NCI-H1105 (cell line): Measurements from ENCODE around the gene JARID2.
A peak's percentile ranks its signal among the peaks of the same experiment; 100 is the strongest.

ENCODE experiments used
- DNase-seq: peaks from one replicate; lab custom pipeline; 2025; lab: John Stamatoyannopoulos, UW

Gene JARID2

GRCh38 chr6:15464211-15464725 lies 218.4 kb downstream of the JARID2 start:
- no peak for DNase-seq

DNA sequence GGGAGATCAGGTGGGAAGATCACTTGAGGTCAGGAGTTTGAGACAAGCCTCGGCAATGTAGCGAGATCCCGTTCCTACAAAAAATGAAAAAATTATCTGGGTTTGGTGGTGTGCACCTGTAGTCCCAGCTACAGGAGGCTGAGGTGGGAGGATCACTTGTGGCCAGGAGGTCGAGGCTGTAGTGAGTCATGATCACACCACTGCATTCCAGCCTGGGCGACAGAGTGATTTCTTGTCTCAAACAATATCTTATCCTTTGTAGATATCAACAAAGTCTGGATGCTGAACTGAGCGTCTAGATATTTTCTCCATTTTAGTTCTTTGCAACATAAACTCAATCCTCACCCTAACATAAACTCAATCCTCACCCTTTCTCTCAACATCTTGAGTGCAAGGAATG lies 219.3 kb downstream of the JARID2 start:
- no peak for DNase-seq

GRCh38 chr6:15470746-15471145 lies 224.9 kb downstream of the JARID2 start:
- no peak for DNase-seq

- DNase-seq = no peak
These were observed 226.8 kb downstream of the JARID2 start for GRCh38 chr6:15472621-15473020.

DNA sequence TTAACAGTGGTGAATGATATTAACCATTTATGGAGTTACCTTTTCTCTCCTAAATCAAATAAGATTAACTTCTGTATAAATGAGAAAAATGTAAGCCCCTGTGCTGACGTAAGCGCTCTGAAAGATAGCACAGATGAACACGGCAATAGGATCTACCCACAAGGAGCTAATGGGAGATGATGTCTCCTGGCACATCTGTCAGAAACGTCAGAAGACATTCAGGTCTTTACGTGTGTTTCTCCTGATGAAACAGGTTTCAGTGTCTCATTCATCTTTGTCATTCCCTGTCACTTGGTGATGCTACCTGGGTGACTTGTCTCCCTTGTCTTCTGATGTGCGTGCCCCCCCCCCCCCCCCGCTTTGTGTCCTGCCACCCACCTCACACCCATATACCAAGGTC lies 227.3 kb downstream of the JARID2 start:
- DNase-seq = no peak

GRCh38 chr6:15473741-15474161 lies 227.9 kb downstream of the JARID2 start:
- no peak for DNase-seq

GRCh38 chr6:15474196-15474595 lies 228.3 kb downstream of the JARID2 start:
- DNase-seq = no peak

DNA sequence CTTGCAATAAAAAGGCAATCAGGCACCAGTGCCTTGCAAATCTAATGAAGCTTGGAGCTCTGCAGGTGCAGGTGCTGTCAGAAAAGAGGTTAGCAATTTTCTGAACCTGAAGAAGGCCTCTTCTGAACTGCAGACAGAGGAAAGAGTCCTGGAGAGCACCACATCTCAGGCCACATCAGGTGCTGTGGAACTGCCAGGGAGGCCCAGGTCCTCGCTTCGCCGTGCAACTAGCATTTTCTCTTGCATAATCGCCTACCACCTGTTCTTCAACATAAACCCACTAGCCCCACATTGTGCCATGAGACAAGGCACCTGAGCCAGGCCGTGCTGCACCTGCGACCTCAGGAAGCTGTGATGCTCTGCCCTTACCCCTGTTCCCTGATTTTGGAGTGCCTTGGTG lies 229.4 kb downstream of the JARID2 start:
- DNase-seq = no peak

- no peak for DNase-seq
These were observed 230.0 kb downstream of the JARID2 start for GRCh38 chr6:15475872-15476271.

- no peak for DNase-seq
These were observed 230.9 kb downstream of the JARID2 start for GRCh38 chr6:15476631-15477380.

- no peak for DNase-seq
These were observed 231.9 kb downstream of the JARID2 start for GRCh38 chr6:15477746-15478145.

- DNase-seq = peak; percentile 61
These were observed 233.9 kb downstream of the JARID2 start for GRCh38 chr6:15479761-15480160.

- DNase-seq = no peak
These were observed 234.7 kb downstream of the JARID2 start for GRCh38 chr6:15480525-15480924.

DNA sequence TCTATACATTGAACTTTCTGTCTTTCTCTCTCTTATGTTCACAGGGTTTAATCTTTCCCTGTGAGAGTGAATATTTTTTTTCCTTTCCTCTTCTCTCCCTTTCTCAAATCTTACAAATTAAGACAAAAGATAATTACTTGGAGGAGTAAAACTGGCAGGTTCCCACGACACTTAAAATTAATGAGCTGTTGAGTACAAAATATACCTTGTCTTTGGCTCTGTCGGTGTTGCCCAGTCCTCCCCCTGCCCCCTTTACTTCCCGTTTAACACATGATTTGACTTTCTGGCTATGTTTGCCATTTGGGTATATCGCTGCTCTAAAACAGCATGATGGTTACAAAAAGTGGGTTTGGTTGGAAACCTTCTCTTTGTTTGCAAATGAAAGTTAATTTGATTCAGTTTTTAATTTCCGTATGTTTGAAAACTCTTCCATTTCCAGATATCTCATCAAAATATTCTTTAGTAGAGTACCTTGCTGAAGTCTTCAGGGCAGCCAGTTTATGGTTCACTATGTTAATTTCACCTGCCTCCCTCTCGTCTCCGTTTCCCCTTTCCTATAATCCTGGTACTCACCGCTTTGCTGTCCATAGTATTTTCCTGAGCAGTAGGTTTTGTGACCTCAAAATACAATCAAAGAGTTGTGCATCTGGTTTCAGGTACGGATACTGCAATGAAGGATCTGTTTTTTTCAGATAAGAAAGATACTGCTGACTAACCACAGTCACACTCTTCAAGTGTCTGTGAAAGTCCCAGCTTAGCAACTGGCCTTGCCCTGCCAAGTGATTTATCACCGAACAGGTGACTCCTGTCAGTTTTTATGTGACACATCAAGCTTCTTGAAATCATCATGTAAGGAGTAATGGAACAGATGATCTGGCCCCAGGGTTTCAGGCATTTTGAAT lies 235.8 kb downstream of the JARID2 start:
- peak; percentile 40 for DNase-seq

GRCh38 chr6:15483060-15483459 lies 237.2 kb downstream of the JARID2 start:
- DNase-seq = no peak

GRCh38 chr6:15484140-15484539 lies 238.3 kb downstream of the JARID2 start:
- DNase-seq = no peak

DNA sequence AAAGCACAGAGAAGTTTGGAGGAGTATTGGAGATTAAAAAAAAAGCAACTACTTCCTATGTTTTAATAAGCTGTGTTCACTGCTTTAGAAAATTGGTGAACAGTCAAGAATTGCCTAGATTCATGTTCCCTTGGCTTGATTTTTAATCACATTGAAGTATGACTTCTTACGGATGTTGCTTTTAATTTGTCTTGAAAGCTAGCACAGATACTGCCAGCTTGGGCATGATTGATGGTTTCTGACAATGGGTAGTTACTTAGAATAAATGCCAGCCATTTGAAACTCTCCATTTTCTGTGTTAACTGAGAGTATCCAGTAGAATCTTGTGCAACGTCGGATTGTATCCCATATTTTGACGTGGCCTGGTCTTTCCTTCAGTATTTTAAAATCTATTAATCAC lies 239.0 kb downstream of the JARID2 start:
- DNase-seq = no peak

- no peak for DNase-seq
These were observed 240.1 kb downstream of the JARID2 start for GRCh38 chr6:15485936-15486335.

DNA sequence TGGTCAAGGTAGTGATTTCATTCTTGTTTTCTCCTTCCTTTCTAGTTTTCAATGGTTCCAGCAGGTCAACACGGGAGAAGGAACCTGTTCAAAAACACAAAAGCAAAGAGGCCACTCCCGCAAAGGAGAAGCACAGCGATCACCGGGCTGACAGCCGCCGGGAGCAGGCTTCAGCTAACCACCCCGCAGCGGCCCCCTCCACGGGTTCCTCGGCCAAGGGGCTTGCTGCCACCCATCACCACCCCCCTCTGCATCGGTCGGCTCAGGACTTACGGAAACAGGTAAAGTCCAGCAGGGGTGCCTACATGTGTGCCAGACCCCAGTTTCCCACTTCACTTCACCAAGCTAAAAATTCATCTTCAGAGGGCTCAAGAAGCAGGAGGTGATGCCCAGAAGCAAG lies 241.4 kb downstream of the JARID2 start:
- no peak for DNase-seq

DNA sequence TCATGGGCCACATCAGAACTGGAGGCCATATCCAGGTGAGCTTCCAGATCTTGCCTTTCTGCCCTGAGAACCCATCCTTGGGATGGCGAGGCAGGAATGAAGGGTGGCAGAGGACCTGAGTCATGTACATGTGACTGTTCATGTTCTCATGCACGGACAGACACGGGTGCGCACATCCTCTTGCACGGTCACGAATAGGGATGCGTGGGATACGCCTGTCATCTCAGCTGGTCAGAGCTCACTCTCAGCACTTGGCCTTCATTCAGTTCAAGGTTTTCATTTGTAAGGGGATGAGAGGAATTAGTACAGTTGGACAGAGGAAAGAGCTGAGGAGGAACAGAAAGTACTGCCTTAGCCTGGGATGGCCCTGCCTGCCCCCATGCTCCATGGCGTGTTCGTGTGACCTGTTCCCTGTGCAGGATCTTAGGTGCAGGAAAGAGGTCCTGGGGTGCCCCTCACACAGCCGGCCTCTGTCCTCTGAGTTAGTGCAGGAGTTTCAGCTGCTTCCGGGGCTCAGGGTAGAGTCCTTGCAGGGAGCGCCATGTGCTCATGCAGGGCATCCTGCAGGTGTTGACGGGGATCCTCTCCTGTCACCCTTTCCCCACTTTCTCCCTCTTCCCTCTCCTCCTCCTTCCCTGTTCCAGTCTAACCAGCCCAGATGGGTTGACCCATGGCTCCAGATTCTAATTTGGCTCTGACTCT lies 243.5 kb downstream of the JARID2 start:
- DNase-seq = no peak

- DNase-seq = no peak
These were observed 244.6 kb downstream of the JARID2 start for GRCh38 chr6:15490242-15491100.
